ENCODE results near the gene GPC2.

The GPC2 gene

GRCh38 chr7:100126931-100127865, 50.0 kb downstream of the GPC2 start, which contains the start of gene MBLAC1:
Gene MBLAC1 (plus strand): TSS chr7:100126967. CDS start chr7:100127396, 429 bp downstream.
- peak; percentile 91 to 95 (median 92) for DNase-seq

DNA sequence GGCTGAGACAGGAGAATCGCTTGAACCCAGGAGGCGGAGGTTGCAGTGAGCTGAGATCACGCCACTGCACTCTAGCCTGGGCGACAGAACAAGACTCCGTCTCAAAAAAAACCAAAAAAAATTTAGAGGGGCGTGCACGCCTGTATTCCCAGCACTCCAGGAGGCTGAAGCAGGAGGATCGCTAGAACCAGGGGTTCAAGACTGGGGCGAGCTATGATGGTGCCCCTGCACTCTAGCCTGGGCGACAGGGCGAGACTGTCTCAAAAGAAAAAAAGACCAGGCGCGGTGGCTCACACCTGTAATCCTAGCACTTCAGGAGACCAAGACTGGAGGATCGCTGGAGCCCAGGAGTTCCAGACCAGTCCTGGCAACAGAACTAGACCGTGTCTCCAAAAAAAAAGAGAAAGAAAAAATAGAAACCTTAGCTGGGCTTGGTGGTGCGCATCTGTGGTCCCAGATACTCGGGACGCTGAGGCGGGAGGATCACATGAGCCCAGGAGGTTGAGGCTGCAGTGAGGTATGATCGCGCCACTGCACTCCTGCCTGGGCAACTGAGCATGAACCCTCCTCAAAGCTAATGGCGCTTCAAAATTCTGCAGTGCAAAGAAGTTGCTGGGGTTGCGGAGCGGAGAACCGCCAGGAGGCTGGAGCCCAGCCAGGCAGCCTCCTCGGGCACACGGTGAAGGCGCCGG, 50.8 kb downstream of the GPC2 start:
- no peak for ATAC-seq (replicated peaks)
- no peak for DNase-seq
- Mint-ChIP-seq H3K27ac (peak overlapping the region; percentile 98 to 100), H3K9me3 (no peaks in the 10 kb centered on the region), H3K4me3 (peak overlapping the region; percentile 96 to 99), H3K27me3 (no peaks in the 10 kb centered on the region), H3K4me1 (ENCODE audit: low read depth in 2 of 2) (peaks cover 14 to 21% of the 10 kb centered on the region in 2 donors), H3K36me3 (ENCODE audit: insufficient read depth) (peaks cover 30% of the 10 kb centered on the region)

More at GRCh38 chr7:100126931-100127865, 50.0 kb downstream of the GPC2 start, which contains the start of gene MBLAC1:
- peak within 1 kb of the TSS; percentile 96 to 99 for H3K4me3 Mint-ChIP-seq
- H3K36me3 Mint-ChIP-seq (ENCODE audit: insufficient read depth) = peaks cover 30% of the 10 kb centered on the region
- peak; percentile 81 for ATAC-seq (replicated peaks)
- H3K27ac Mint-ChIP-seq = peak within 1 kb of the TSS; percentile 98 to 100
- peaks cover 17 to 21% of the 10 kb centered on the region in 2 donors for H3K4me1 Mint-ChIP-seq (ENCODE audit: low read depth in 2 of 2)
- no peaks in the 10 kb centered on the region for H3K27me3 Mint-ChIP-seq
- no peaks in the 10 kb centered on the region for H3K9me3 Mint-ChIP-seq

GRCh38 chr7:100124301-100125230, 52.6 kb downstream of the GPC2 start:
- peaks cover 26 to 28% of the 10 kb centered on the region in 2 donors for H3K4me1 Mint-ChIP-seq (ENCODE audit: low read depth in 2 of 2)
- no peaks in the 10 kb centered on the region for H3K9me3 Mint-ChIP-seq
- peak overlapping the region in 1 of 2 donors; percentile 52 for H3K4me3 Mint-ChIP-seq
- peak overlapping the region; percentile 75 to 98 for H3K27ac Mint-ChIP-seq
- no peak for DNase-seq
- H3K36me3 Mint-ChIP-seq (ENCODE audit: insufficient read depth) = peaks cover 39% of the 10 kb centered on the region
- ATAC-seq (replicated peaks) = no peak
- H3K27me3 Mint-ChIP-seq = no peaks in the 10 kb centered on the region

GRCh38 chr7:100122568-100122967, 54.6 kb downstream of the GPC2 start:
- no peak for DNase-seq
- Mint-ChIP-seq H3K9me3 (no peaks in the 10 kb centered on the region), H3K27ac (peak overlapping the region in 1 of 2 donors; percentile 35), H3K36me3 (ENCODE audit: insufficient read depth) (peaks cover 47% of the 10 kb centered on the region), H3K4me1 (ENCODE audit: low read depth in 2 of 2) (peaks cover 33 to 34% of the 10 kb centered on the region in 2 donors), H3K27me3 (no peaks in the 10 kb centered on the region), H3K4me3 (no peak overlapping the region)
- ATAC-seq (replicated peaks) = no peak

- no peaks in the 10 kb centered on the region for H3K27me3 Mint-ChIP-seq
Observed at GRCh38 chr7:100122067-100122466, 55.1 kb downstream of the GPC2 start.

DNA sequence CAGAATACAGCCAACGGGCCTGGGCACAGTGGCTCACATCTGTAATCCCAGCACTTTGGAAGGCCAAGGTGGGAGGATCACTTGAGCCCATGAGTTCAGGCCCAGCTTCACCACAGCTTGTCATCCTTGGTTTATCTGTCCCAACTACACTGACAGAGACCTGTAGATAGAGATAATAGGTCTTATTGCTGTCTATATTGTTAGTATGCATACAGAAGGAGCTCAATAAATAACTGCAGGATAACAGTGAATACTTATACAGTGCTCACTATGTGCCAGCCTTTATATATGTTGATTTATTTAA, 56.5 kb downstream of the GPC2 start:
- Mint-ChIP-seq H3K4me3 (peak overlapping the region; percentile 98 to 99), H3K9me3 (no peaks in the 10 kb centered on the region), H3K36me3 (ENCODE audit: insufficient read depth) (peaks cover 31% of the 10 kb centered on the region), H3K4me1 (ENCODE audit: low read depth in 2 of 2) (peaks cover 28 to 29% of the 10 kb centered on the region in 2 donors), H3K27ac (peak overlapping the region; percentile 99), H3K27me3 (no peaks in the 10 kb centered on the region)
- DNase-seq (no peak), ATAC-seq (replicated peaks) (no peak)

More at GRCh38 chr7:100122067-100122466, 55.1 kb downstream of the GPC2 start:
- peak overlapping the region in 1 of 2 donors; percentile 35 for H3K27ac Mint-ChIP-seq
- no peak for ATAC-seq (replicated peaks)
- H3K4me1 Mint-ChIP-seq (ENCODE audit: low read depth in 2 of 2) = peaks cover 33 to 34% of the 10 kb centered on the region in 2 donors
- DNase-seq = no peak
- H3K9me3 Mint-ChIP-seq = no peaks in the 10 kb centered on the region
- no peak overlapping the region for H3K4me3 Mint-ChIP-seq
- peaks cover 45% of the 10 kb centered on the region for H3K36me3 Mint-ChIP-seq (ENCODE audit: insufficient read depth)

DNA sequence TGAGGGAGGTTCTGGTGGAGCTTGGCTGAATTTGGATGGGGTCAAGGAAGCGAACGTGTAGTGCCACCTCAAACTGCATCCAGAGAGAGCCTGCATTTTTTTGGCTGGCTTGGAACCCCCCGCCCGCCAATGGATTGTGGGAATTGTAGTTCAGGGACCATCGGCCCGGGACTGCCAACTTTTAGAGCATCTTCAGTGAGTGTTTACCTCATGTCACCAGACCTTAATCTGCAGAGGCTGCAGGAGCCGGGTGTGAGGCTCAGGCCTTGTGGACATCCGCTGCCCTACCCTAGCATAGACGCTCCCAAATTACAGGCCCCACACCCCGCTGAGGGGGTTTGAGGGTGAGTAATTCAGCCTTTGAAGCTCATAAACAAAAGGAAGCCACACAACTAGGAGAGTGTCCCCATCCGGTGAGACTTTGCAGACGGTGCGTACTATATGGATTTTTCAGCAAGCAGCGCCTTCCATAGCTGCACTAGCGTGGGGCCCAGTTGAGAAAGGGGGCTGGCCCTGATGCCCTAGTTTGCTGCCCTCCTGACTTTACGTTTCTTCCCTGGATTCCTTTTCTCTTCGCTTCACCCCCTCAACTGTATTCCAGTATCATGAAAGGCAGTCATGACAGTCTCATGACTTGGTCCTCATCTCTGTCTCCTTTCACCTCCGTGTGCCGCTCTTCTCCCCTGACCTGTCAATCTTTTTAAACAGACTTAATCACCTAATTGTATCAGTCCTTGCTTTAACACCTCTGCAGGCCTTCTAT, 57.0 kb downstream of the GPC2 start:
- Mint-ChIP-seq H3K36me3 (ENCODE audit: insufficient read depth) (peaks cover 30% of the 10 kb centered on the region), H3K27ac (peak overlapping the region; percentile 99), H3K4me1 (ENCODE audit: low read depth in 2 of 2) (peaks cover 26% of the 10 kb centered on the region in 2 donors), H3K4me3 (peak overlapping the region; percentile 98 to 99), H3K27me3 (no peaks in the 10 kb centered on the region), H3K9me3 (no peaks in the 10 kb centered on the region)
- DNase-seq (peak; percentile 59 to 74 (median 68)), ATAC-seq (replicated peaks) (peak; percentile 63)
